Esophagus (tissue), 2 donors: ENCODE results near the gene OR3A3. TPM values are rescaled to one million over a fixed set of nuclear protein-coding genes. Genes with fewer than 3 reads are reported as not detected.
"Not testable (repeated sequence)": the region's sequence is repeated elsewhere in the genome, so short reads cannot be mapped to it uniquely, and the experiment has no call there.

Experiments
- H3K27ac ChIP-seq, 2 donors: one replicate each; pipeline ENCODE4 v1.5.1; 2013; ENCODE audit warnings: low read depth in 2 of 2, mild to moderate bottlenecking in 2 of 2, inconsistent platforms in 1 of 2, low read length in 1 of 2, moderate library complexity in 1 of 2
- H3K27me3 ChIP-seq, 2 donors: one replicate each; pipeline ENCODE4 v1.6.1; 2013; ENCODE audit warnings: low read length in 2 of 2, control low read depth in 1 of 2, mild to moderate bottlenecking in 1 of 2; ENCODE audit not compliant: insufficient read depth in 2 of 2, control insufficient read depth in 1 of 2
- H3K36me3 ChIP-seq, 2 donors: one replicate each; pipeline ENCODE4 v1.6.1; 2013; ENCODE audit warnings: low read length in 1 of 2; ENCODE audit not compliant: control insufficient read depth in 2 of 2, insufficient read depth in 2 of 2
- H3K4me1 ChIP-seq, 2 donors: one replicate each; pipeline ENCODE4 v1.6.1; 2013; ENCODE audit warnings: low read length in 1 of 2; ENCODE audit not compliant: control insufficient read depth in 2 of 2, insufficient read depth in 2 of 2
- H3K4me3 ChIP-seq, 2 donors: one replicate each; pipeline ENCODE4 v1.5.1; 2013; ENCODE audit warnings: low read length in 2 of 2, mild to moderate bottlenecking in 2 of 2, low read depth in 1 of 2, moderate library complexity in 1 of 2
- H3K9me3 ChIP-seq, 2 donors: one replicate each; pipeline ENCODE4 v1.6.1; 2013; ENCODE audit warnings: mild to moderate bottlenecking in 2 of 2, low read depth in 1 of 2, low read length in 1 of 2, moderate library complexity in 1 of 2; ENCODE audit not compliant: control insufficient read depth in 2 of 2, insufficient read depth in 1 of 2
- WGBS, 2 donors: extraction: QIAGEN DNeasy Blood & Tissue Kit; methylation state at CpG; one replicate each; pipeline ENCODE4 v1.1.7; 2013; 5-methylcytosine and 5-hydroxymethylcytosine counted together
- polyA plus RNA-seq, 2 donors: library from polyadenylated mRNA; stranded (reverse); fragments of 200-250 nt; gene quantifications; one replicate each; pipeline ENCODE4 v1.2.3, GENCODE V29; 2013
- donor health status: healthy with polysubstance abuse.
- donor health status: Bipolar disorder and iron deficiency.

OR3A3 gene
- polyA plus RNA-seq, 2 donors, result not detected

DNA sequence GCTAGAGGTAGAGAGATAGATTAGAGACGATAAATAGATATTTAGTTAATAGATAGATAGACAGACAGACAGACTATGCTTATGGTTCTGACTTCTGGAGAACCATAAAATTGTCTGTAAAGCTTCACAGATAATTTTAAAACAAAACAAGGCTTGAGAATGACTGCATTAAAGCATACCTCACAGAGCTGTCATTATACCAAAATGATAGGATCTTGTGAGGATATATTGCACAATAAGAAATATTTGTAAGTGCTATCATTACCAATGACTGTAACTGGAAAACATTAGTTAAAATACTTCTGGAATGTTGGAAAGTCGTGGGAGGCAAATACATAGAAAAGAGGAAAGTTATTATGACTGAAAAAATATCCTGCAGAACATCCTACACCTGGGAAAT is 9.4 kb upstream of the OR3A3 start:
- 60 to 61% methylated on average over 2 of the region's 2 CpGs for WGBS, 2 donors
- no peak overlapping the region for H3K4me3 ChIP-seq
- no peaks in the 10 kb centered on the region for H3K9me3 ChIP-seq

DNA sequence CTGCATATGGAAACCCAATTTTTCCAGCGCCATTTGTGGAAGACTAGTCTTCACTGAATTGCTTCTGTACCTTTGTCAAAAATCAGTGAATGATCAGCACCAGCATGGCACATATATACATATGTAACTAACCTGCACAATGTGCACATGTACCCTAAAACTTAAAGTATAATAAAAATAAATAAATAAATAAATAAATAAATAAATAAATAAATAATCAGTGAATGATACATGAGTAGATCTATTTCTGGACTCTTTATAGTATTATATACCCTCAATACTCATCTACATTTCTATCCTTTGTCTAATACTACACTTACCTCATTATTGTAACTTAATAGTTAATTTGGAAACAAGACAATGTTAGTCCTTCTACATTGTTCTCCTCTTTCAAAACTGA is 7.3 kb upstream of the OR3A3 start:
- H3K4me3 ChIP-seq, H3K27me3 ChIP-seq, H3K9me3 ChIP-seq, H3K27ac ChIP-seq, H3K4me1 ChIP-seq, H3K36me3 ChIP-seq: not testable (repeated sequence)
- 58 to 86% methylated on average over 1 of the region's 1 CpG for WGBS, 2 donors

More for the DNA sequence above, 9.4 kb upstream of the OR3A3 start:
- Histone ChIP-seq H3K27ac (no peak overlapping the region), H3K4me1 (no peaks in the 10 kb centered on the region), H3K27me3 (no peaks in the 10 kb centered on the region), H3K36me3 (no peaks in the 10 kb centered on the region)

DNA sequence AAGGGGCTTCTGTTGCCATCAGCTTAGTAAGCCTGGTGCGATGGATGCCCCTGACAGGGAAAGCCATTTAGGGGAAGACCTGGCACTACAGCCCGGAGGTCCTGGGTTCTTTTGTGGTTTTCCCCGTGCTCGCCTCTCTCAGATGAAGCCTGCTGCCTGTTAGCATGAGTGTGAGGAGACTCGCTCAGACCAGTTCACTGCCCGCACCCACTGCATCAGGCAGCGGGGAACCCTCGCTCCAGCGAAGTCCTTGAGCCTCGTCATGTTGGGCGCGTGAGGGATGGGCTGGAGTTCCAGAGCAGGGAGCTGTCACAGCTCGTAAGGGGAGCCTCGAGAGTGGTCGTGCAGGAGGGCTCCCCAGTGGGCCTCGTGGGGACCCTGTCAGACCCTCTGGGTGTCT is 1.0 kb downstream of the OR3A3 start:
- not testable (repeated sequence) for H3K27me3 ChIP-seq, H3K9me3 ChIP-seq, H3K27ac ChIP-seq, H3K4me1 ChIP-seq, H3K36me3 ChIP-seq, H3K4me3 ChIP-seq
- 62 to 71% methylated on average over 2 to 4 of the region's 16 CpGs for WGBS, 2 donors

GRCh38 chr17:3415610-3416009 is 4.4 kb downstream of the OR3A3 start:
- WGBS, 2 donors, result 75% methylated on average over 5 of the region's 5 CpGs
- Histone ChIP-seq H3K4me1 (no peaks in the 10 kb centered on the region), H3K27ac (no peak overlapping the region), H3K4me3 (no peak overlapping the region), H3K9me3 (no peaks in the 10 kb centered on the region), H3K27me3 (no peaks in the 10 kb centered on the region), H3K36me3 (no peaks in the 10 kb centered on the region)

GRCh38 chr17:3418222-3418621 is 7.1 kb downstream of the OR3A3 start:
- no peak overlapping the region for H3K4me3 ChIP-seq
- no peaks in the 10 kb centered on the region for H3K9me3 ChIP-seq
- H3K27ac ChIP-seq, result no peak overlapping the region
- WGBS, 2 donors, result 46 to 52% methylated on average over 2 of the region's 2 CpGs
- no peaks in the 10 kb centered on the region for H3K27me3 ChIP-seq
- no peaks in the 10 kb centered on the region for H3K36me3 ChIP-seq
- no peaks in the 10 kb centered on the region for H3K4me1 ChIP-seq

DNA sequence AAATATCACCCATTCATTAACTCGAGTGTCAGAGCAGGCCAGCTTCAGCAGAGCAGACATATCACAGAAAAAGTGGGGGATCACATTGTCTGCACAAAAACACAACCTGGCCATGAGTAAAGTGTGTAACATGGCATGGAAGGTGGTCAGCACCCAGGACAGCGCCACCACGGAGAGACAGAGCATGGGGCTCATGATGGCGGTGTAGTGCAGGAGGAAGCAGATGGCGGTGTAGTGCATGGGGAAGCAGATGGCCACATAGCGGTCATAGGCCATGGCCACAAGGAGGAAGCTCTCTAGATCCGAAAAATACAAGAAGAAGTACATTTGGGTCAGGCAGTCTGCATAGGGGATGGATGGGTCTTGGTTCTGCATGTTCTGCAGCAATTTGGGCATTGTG is 22.0 kb downstream of the OR3A3 start:
- not testable (repeated sequence) for H3K4me1 ChIP-seq, H3K27ac ChIP-seq, H3K9me3 ChIP-seq, H3K36me3 ChIP-seq, H3K4me3 ChIP-seq, H3K27me3 ChIP-seq
- WGBS, 2 donors, result 30 to 36% methylated on average over 7 of the region's 7 CpGs

GRCh38 chr17:3433741-3434140 is 22.6 kb downstream of the OR3A3 start, which contains the start of gene OR1E2:
Gene OR1E2 (minus strand): TSS chr17:3433841. CDS start chr17:3433841, 0 bp downstream.
- no peak within 1 kb of the TSS for H3K4me3 ChIP-seq
- no peaks in the 10 kb centered on the region for H3K27me3 ChIP-seq
- WGBS, 2 donors, result 67 to 72% methylated on average over 3 of the region's 3 CpGs
- no peak within 1 kb of the TSS for H3K27ac ChIP-seq
- H3K4me1 ChIP-seq, result no peaks in the 10 kb centered on the region
- no peaks in the 10 kb centered on the region for H3K9me3 ChIP-seq
- H3K36me3 ChIP-seq, result no peaks in the 10 kb centered on the region

GRCh38 chr17:3438368-3438767 is 27.2 kb downstream of the OR3A3 start:
- Histone ChIP-seq H3K4me3 (no peak overlapping the region), H3K27me3 (no peaks in the 10 kb centered on the region), H3K9me3 (no peaks in the 10 kb centered on the region), H3K27ac (no peak overlapping the region), H3K4me1 (no peaks in the 10 kb centered on the region), H3K36me3 (no peaks in the 10 kb centered on the region)
- WGBS, 2 donors, result 62 to 64% methylated on average over 1 of the region's 1 CpG

- no peak overlapping the region for H3K4me3 ChIP-seq
- no peaks in the 10 kb centered on the region for H3K4me1 ChIP-seq
- 60 to 63% methylated on average over 2 of the region's 2 CpGs for WGBS, 2 donors
- H3K9me3 ChIP-seq, result no peaks in the 10 kb centered on the region
- no peaks in the 10 kb centered on the region for H3K27me3 ChIP-seq
- H3K36me3 ChIP-seq, result no peaks in the 10 kb centered on the region
- H3K27ac ChIP-seq, result no peak overlapping the region
These were observed 29.3 kb downstream of the OR3A3 start for GRCh38 chr17:3440451-3440850.

- H3K9me3 ChIP-seq, result no peaks in the 10 kb centered on the region
- WGBS, 2 donors, result 59 to 64% methylated on average over 2 of the region's 2 CpGs
- H3K27ac ChIP-seq, result no peak overlapping the region
- no peaks in the 10 kb centered on the region for H3K4me1 ChIP-seq
- no peak overlapping the region for H3K4me3 ChIP-seq
- H3K36me3 ChIP-seq, result no peaks in the 10 kb centered on the region
- H3K27me3 ChIP-seq, result peaks cover 0 to 2% of the 10 kb centered on the region in 2 donors
These were observed 36.5 kb downstream of the OR3A3 start for GRCh38 chr17:3447625-3448024.
